Caco-2 (cell line): ENCODE measurements around the gene PLIN4. TPM values are rescaled to one million over a fixed set of nuclear protein-coding genes. Genes with fewer than 3 reads are reported as not detected.

Experiments used
- BruUV-seq: library from RNA; stranded (reverse); fragments of 400-500 nt; replicated peaks from 2 replicates; lab custom pipeline; 2021; lab: Mats Ljungman, UMichigan
- CTCF ChIA-PET: fragments of 300-600 bp; sonication (Branson Sonifier 250); formaldehyde crosslinking; loops from one replicate; lab custom pipeline; 2022; ENCODE audit warnings: antibody characterized with exemption; lab: Charles Lee
- POLR2A ChIA-PET: fragments of 300-600 bp; sonication (Branson Sonifier 250); formaldehyde crosslinking; loops from one replicate; lab custom pipeline; 2022; ENCODE audit warnings: antibody characterized with exemption; lab: Charles Lee
- DNase-seq, 2 experiments: peaks; one replicate each; pipeline versions ENCODE4 v3.0.0 to v3.0.0-alpha.2; 2020 to 2022
- H3K27me3 ChIP-seq: replicated peaks from 2 replicates; pipeline ENCODE4 v1.6.0; 2011; ENCODE audit warnings: low read length; ENCODE audit not compliant: control insufficient read depth, insufficient read depth
- H3K36me3 ChIP-seq: 2 replicates; pipeline ENCODE4 v1.5.1; 2011; ENCODE audit warnings: low read length; ENCODE audit not compliant: control insufficient read depth, insufficient read depth
- H3K4me1 ChIP-seq: fragments of 250-450 bp; sonication (Bioruptor Pico); 2 replicates; pipeline ENCODE4 v1.5.1; 2020; ENCODE audit warnings: mild to moderate bottlenecking
- H3K4me3 ChIP-seq: 2 replicates; pipeline ENCODE4 v1.5.1; 2011; ENCODE audit warnings: low read depth, mild to moderate bottlenecking, control low read depth, low read length
- H3K9me3 ChIP-seq: fragments of 250-450 bp; sonication (Bioruptor Pico); 2 replicates; pipeline ENCODE4 v1.5.1; 2020; ENCODE audit warnings: mild to moderate bottlenecking, moderate library complexity
- H3K27ac Mint-ChIP-seq: one replicate; pipeline ENCODE4 v1.8.0; 2022; ENCODE audit warnings: mixed read lengths; ENCODE audit not compliant: unreplicated experiment
- H3K27me3 Mint-ChIP-seq: one replicate; pipeline ENCODE4 v1.8.0; 2022; ENCODE audit warnings: mixed read lengths; ENCODE audit not compliant: insufficient read depth, unreplicated experiment
- H3K36me3 Mint-ChIP-seq: one replicate; pipeline ENCODE4 v1.8.0; 2022; ENCODE audit warnings: mild to moderate bottlenecking, mixed read lengths; ENCODE audit not compliant: insufficient read depth, unreplicated experiment
- H3K4me1 Mint-ChIP-seq: one replicate; pipeline ENCODE4 v1.8.0; 2022; ENCODE audit warnings: low read depth, mixed read lengths; ENCODE audit not compliant: unreplicated experiment
- H3K4me3 Mint-ChIP-seq: one replicate; pipeline ENCODE4 v1.8.0; 2022; ENCODE audit warnings: mild to moderate bottlenecking, moderate library complexity, mixed read lengths; ENCODE audit not compliant: unreplicated experiment
- H3K9me3 Mint-ChIP-seq: one replicate; pipeline ENCODE4 v1.8.0; 2022; ENCODE audit warnings: mixed read lengths; ENCODE audit not compliant: unreplicated experiment
- CTCF ChIP-seq, 2 experiments: fragments of 200-600 bp in 1 of 2; IDR thresholded peaks; 1 replicate in 1 of 2; 2 replicates in 1 of 2; pipeline versions ENCODE4 v1.5.1 to v1.8.0; 2011 to 2022; ENCODE audit warnings: antibody characterized with exemption in 1 of 2, control low read depth in 1 of 2, inconsistent platforms in 1 of 2, low read depth in 1 of 2, low read length in 1 of 2, mild to moderate bottlenecking in 1 of 2, moderate library complexity in 1 of 2; ENCODE audit not compliant: insufficient read depth in 1 of 2, severe bottlenecking in 1 of 2, unreplicated experiment in 1 of 2
- intact Hi-C: fragments of 100-400 bp; cut with micrococcal nuclease; formaldehyde crosslinking; loops from one replicate; pipeline ENCODE4 v1.10.0; 2022; ENCODE audit not compliant: unreplicated experiment
- total RNA-seq: library from RNA; stranded (reverse); gene quantifications from 2 replicates; pipeline ENCODE4 v1.2.3, GENCODE V29; 2022

Gene PLIN4
- total RNA-seq, 1 experiment from 2014 or later, result 0.09 TPM

DNA sequence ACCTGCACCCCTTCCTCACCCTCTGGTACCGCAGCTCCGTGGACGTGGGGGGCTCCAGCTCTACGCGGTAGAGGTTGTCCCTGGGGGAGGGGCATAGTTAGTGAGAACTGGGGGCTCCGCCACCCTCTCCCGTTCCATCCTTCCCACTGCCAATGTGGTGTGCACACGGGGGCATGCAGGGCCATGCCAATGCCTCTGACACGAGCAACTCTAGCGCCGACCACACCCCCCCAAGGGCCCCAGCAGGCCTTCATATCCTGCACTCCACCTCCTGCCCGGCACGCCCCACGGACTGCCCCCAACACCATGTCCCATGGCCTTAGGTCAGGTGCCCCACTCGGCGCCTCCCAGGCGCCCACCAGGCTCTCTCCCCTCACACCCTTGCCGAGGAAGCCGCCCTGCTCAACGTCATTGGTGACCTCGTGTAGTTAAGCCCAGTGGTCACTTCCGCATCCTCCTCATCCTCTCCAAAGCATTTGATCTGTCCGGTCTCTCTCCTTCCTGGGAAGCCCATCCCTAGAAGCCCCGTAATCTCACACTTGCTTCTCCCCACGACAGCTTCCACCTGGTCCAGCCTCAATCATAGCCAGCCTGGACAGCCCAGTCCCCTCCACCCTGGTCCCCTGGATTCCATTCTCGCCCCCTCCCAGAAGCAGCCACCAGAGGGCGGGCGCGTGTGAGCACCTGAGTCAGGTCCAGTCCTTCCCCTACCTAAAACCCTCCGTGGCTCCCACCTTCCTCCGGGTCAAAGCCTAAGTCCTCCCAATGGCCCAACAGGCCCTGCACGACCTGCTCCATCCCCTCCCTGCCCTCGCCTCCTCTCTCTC is 39.1 kb upstream of the PLIN4 start:
- Mint-ChIP-seq H3K27me3 (peaks cover 4% of the 10 kb centered on the region), H3K36me3 (peaks cover 5% of the 10 kb centered on the region), H3K27ac (peak overlapping the region; percentile 33), H3K9me3 (peaks cover 11% of the 10 kb centered on the region), H3K4me3 (peak overlapping the region; percentile 62), H3K4me1 (peaks cover 7% of the 10 kb centered on the region)
- no peaks in the 10 kb centered on the region for H3K9me3 ChIP-seq
- no peaks in the 10 kb centered on the region for H3K27me3 ChIP-seq
- no peaks in the 10 kb centered on the region for H3K36me3 ChIP-seq
- no peak overlapping the region for H3K4me3 ChIP-seq
- intact Hi-C loops, result loop anchor here (2.0 kb wide), 1 partner anchor 79 kb away; no protein-coding TSS in a partner anchor
- BruUV-seq, result no TSS peak
- ChIA-PET POLR2A (no interaction called here), CTCF (no interaction called here)
- DNase-seq, result peak; percentile 61 to 72
- peaks cover 11% of the 10 kb centered on the region; the same call in 1 of the 2 replicates for H3K4me1 ChIP-seq
- TF ChIP-seq CTCF (IDR thresholded peaks at IDR 0.05; ENCODE audit: insufficient read depth in 1 of 2, low read depth in 1 of 2, low read length in 1 of 2, severe bottlenecking in 1 of 2, unreplicated experiment in 1 of 2), result peak; percentile 30 to 67

DNA sequence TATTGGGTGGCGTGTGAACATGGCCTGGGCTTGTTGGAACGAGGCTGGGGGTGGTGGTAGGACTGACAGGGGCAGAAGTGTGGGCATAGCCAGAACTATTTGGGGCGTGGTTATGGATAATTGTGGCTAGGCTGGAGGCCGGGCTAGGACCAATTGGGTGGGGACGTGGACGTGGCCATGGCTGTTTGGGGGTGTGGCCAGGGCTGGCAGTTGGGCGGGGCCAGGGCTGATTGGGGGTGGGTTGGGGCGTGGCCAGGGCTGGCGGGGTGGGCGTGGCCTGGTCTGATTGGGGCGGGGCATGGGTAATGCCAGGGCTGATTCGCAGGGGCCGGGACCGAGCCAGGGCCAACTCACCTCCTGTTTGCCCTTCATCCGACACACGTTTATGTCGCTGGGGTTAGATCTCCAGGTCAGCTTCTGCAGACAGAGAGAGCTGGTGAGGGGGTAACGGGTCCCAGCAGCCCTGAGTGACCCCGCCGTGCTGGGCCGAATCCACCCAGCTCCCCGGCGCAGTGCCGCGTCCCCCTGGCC is 38.4 kb upstream of the PLIN4 start:
- Histone ChIP-seq H3K4me1 (peaks cover 11% of the 10 kb centered on the region; the same call in 1 of the 2 replicates), H3K9me3 (no peaks in the 10 kb centered on the region), H3K27me3 (no peaks in the 10 kb centered on the region), H3K4me3 (no peak overlapping the region), H3K36me3 (no peaks in the 10 kb centered on the region)
- DNase-seq, result peak; percentile 53 to 69
- CTCF ChIA-PET, result no interaction called here
- Mint-ChIP-seq H3K4me3 (peak overlapping the region; percentile 62), H3K36me3 (peaks cover 5% of the 10 kb centered on the region), H3K9me3 (peaks cover 11% of the 10 kb centered on the region), H3K27me3 (peaks cover 4% of the 10 kb centered on the region), H3K4me1 (peaks cover 7% of the 10 kb centered on the region), H3K27ac (no peak overlapping the region)
- POLR2A ChIA-PET, result no interaction called here
- intact Hi-C loops, result loop anchor here (2.0 kb wide), 1 partner anchor 80 kb away; no protein-coding TSS in a partner anchor
- no peak for TF ChIP-seq CTCF (IDR thresholded peaks at IDR 0.05; ENCODE audit: insufficient read depth in 1 of 2, low read depth in 1 of 2, low read length in 1 of 2, severe bottlenecking in 1 of 2, unreplicated experiment in 1 of 2)
- no TSS peak for BruUV-seq

GRCh38 chr19:4555657-4556561 is 37.6 kb upstream of the PLIN4 start:
- Histone ChIP-seq H3K9me3 (no peaks in the 10 kb centered on the region), H3K4me3 (no peak overlapping the region), H3K4me1 (peaks cover 11% of the 10 kb centered on the region; the same call in 1 of the 2 replicates), H3K27me3 (no peaks in the 10 kb centered on the region), H3K36me3 (no peaks in the 10 kb centered on the region)
- BruUV-seq, result no TSS peak
- Mint-ChIP-seq H3K4me3 (peak overlapping the region; percentile 49), H3K4me1 (peaks cover 7% of the 10 kb centered on the region), H3K27me3 (peaks cover 4% of the 10 kb centered on the region), H3K9me3 (peaks cover 11% of the 10 kb centered on the region), H3K36me3 (peaks cover 5% of the 10 kb centered on the region), H3K27ac (no peak overlapping the region)
- ChIA-PET CTCF (no interaction called here), POLR2A (no interaction called here)
- no peak for TF ChIP-seq CTCF (IDR thresholded peaks at IDR 0.05; ENCODE audit: insufficient read depth in 1 of 2, low read depth in 1 of 2, low read length in 1 of 2, severe bottlenecking in 1 of 2, unreplicated experiment in 1 of 2)
- peak; percentile 62 to 70 for DNase-seq
- intact Hi-C loops, result loop anchor here (2.0 kb wide), 1 partner anchor 81 kb away; no protein-coding TSS in a partner anchor
